Thyroid gland (tissue), 4 donors: ENCODE measurements around the gene ABLIM1.

ENCODE experiments used
- CTCF ChIP-seq, 6 experiments: fragments of 200-600 bp in 3 of 6; fragments of 450-650 bp in 3 of 6; sonication (generic) in 3 of 6; IDR thresholded peaks; one replicate each; pipeline ENCODE4 v1.5.1; 2016 to 2019; ENCODE audit warnings: antibody characterized with exemption in 6 of 6, mild to moderate bottlenecking in 2 of 6, inconsistent platforms in 1 of 6, moderate library complexity in 1 of 6
- POLR2A ChIP-seq, 2 donors: fragments of 450-650 bp; IDR thresholded peaks; one replicate each; pipeline ENCODE4 v1.6.1; 2017; ENCODE audit warnings: antibody characterized with exemption in 2 of 2, mild to moderate bottlenecking in 2 of 2, moderate library complexity in 1 of 2

GRCh38 chr10:114683593-114683992 lies 25.5 kb upstream of the ABLIM1 start:
- TF ChIP-seq POLR2A (IDR thresholded peaks at IDR 0.05) (no peak), CTCF (IDR thresholded peaks at IDR 0.05) (no peak)
